HepG2 (cell line): ENCODE measurements around the gene ADCYAP1.

Source experiments
- AGO2 ChIP-seq: fragments of 200-400 bp; formaldehyde crosslinking; optimal IDR thresholded peaks from 2 replicates; pipeline ENCODE3; 2017; ENCODE audit warnings: mild to moderate bottlenecking, low read depth, low read length, moderate library complexity
- CTCF ChIP-seq: sonication (generic); formaldehyde crosslinking; IDR thresholded peaks from 2 replicates; pipeline ENCODE4 v1.5.0; 2020; ENCODE audit warnings: mild to moderate bottlenecking, missing genetic modification reagents, moderate library complexity
- HHEX ChIP-seq: IDR thresholded peaks from 2 replicates; pipeline ENCODE4 v1.6.1; 2016; ENCODE audit warnings: control low read depth
- KMT2B ChIP-seq: IDR thresholded peaks from 2 replicates; pipeline ENCODE4 v1.6.1; 2016; ENCODE audit warnings: missing genetic modification reagents, missing compliant biosample characterization
- MTA3 ChIP-seq: sonication (generic); formaldehyde crosslinking; IDR thresholded peaks from 2 replicates; pipeline ENCODE4 v1.4.0; 2020; ENCODE audit warnings: missing genetic modification reagents
- YY1 ChIP-seq: IDR thresholded peaks from 2 replicates; pipeline ENCODE4 v1.6.1; 2011; ENCODE audit warnings: low read length, low read depth, moderate library complexity, mild to moderate bottlenecking; ENCODE audit not compliant: insufficient read depth, insufficient replicate concordance
- ZNF24 ChIP-seq: fragments of 450-650 bp; IDR thresholded peaks from 2 replicates; pipeline ENCODE4 v1.6.1; 2017; ENCODE audit warnings: antibody characterized with exemption, mild to moderate bottlenecking
- ZNF557 ChIP-seq: sonication (generic); formaldehyde crosslinking; IDR thresholded peaks from 2 replicates; pipeline ENCODE4 v1.4.0; 2020; ENCODE audit warnings: missing genetic modification reagents
- ZNF747 ChIP-seq: sonication (generic); formaldehyde crosslinking; IDR thresholded peaks from 2 replicates; pipeline ENCODE4 v1.8.1; 2023; ENCODE audit warnings: missing genetic modification reagents, mild to moderate bottlenecking, borderline replicate concordance
- ZNF761 ChIP-seq: sonication (generic); formaldehyde crosslinking; conservative IDR thresholded peaks from 2 replicates; pipeline ENCODE4 v1.4.0; 2020; ENCODE audit warnings: mild to moderate bottlenecking, missing genetic modification reagents
- TF ChIP-seq, protein P1 (sequence below): IDR thresholded peaks from 2 replicates; pipeline ENCODE4 v1.6.1; 2018; ENCODE audit warnings: missing genetic modification reagents

DNA sequence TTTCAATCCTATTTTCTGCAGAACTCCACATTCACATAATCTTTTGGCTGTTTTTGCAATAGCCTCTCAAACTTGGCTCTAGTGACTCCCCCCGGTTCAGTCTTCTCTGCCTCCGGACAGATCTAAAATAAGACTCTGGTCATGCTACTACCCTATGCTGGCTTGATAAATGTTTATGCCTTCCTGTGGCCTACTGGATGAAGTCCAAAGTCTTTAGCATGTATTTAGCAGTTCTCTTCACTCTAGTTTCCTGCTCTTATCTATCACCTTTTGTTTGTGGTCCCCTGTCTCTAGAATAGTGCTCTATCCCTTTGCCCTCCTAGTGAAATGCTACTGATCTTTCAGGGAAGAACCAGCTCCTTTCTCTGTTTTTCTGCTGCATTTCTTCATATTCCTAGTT is 14.4 kb downstream of the ADCYAP1 start:
- TF ChIP-seq CTCF (no peak), MTA3 (CRISPR knock-in tag) (no peak), ZNF557 (CRISPR knock-in tag) (no peak), AGO2 (no peak), YY1 (no peak), ZNF747 (CRISPR knock-in tag) (no peak), HHEX (no peak), ZNF24 (no peak), ZNF761 (CRISPR knock-in tag) (no peak), KMT2B (CRISPR knock-in tag) (no peak)
- TF ChIP-seq, protein P1, sequence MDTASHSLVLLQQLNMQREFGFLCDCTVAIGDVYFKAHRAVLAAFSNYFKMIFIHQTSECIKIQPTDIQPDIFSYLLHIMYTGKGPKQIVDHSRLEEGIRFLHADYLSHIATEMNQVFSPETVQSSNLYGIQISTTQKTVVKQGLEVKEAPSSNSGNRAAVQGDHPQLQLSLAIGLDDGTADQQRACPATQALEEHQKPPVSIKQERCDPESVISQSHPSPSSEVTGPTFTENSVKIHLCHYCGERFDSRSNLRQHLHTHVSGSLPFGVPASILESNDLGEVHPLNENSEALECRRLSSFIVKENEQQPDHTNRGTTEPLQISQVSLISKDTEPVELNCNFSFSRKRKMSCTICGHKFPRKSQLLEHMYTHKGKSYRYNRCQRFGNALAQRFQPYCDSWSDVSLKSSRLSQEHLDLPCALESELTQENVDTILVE (CRISPR knock-in tag), result no peak
